ENCODE data around the gene CDK5RAP2.
"Not testable (repeated sequence)": the region's sequence is repeated elsewhere in the genome, so short reads cannot be mapped to it uniquely, and the experiment has no call there.

GRCh38 chr9:120530220-120530832 lies 49.6 kb downstream of the CDK5RAP2 start:
- TF ChIP-seq CTCF, POLR2A (IDR thresholded peaks at IDR 0.05): not testable (repeated sequence)
